ENCODE measurements around the gene CDH26.

The CDH26 gene

GRCh38 chr20:60043435-60043834, 85.2 kb downstream of the CDH26 start:
- no peaks in the 10 kb centered on the region for H3K4me1 ChIP-seq (ENCODE audit: low read length)
- no peaks in the 10 kb centered on the region for H3K79me2 ChIP-seq (ENCODE audit: low read length)
- no peak overlapping the region for H3K4me2 ChIP-seq (ENCODE audit: low read length)
- H2AFZ ChIP-seq (ENCODE audit: low read depth, low read length), result no peak overlapping the region
- no peaks in the 10 kb centered on the region for H3K9me3 ChIP-seq (ENCODE audit: insufficient read depth, low read length)
- peaks cover 5% of the 10 kb centered on the region; the same call in 1 of the 2 replicates for H3K27me3 ChIP-seq (ENCODE audit: low read depth, low read length)
- TF ChIP-seq CTCF (IDR thresholded peaks at IDR 0.05; ENCODE audit: low read depth, low read length), result no peak
- no peak for TF ChIP-seq EZH2phosphoT487 (IDR thresholded peaks at IDR 0.05; ENCODE audit: low read depth)
- no peaks in the 10 kb centered on the region for H3K36me3 ChIP-seq (replicated peaks; ENCODE audit: low read depth, low read length)
- no peaks in the 10 kb centered on the region for H4K20me1 ChIP-seq (ENCODE audit: insufficient read depth, low read length)
- no peak overlapping the region for H3K9ac ChIP-seq (ENCODE audit: low read length)
- H3K4me3 ChIP-seq (ENCODE audit: low read length), result no peak overlapping the region
- H3K27ac ChIP-seq (ENCODE audit: low read length), result no peak overlapping the region

- Histone ChIP-seq H3K9ac (ENCODE audit: low read length) (no peak overlapping the region), H3K4me2 (ENCODE audit: low read length) (no peak overlapping the region), H3K4me1 (ENCODE audit: low read length) (no peaks in the 10 kb centered on the region), H3K27ac (ENCODE audit: low read length) (no peak overlapping the region), H4K20me1 (ENCODE audit: insufficient read depth, low read length) (no peaks in the 10 kb centered on the region), H3K79me2 (ENCODE audit: low read length) (no peaks in the 10 kb centered on the region), H2AFZ (ENCODE audit: low read depth, low read length) (no peak overlapping the region), H3K4me3 (ENCODE audit: low read length) (no peak overlapping the region), H3K36me3 (replicated peaks; ENCODE audit: low read depth, low read length) (no peaks in the 10 kb centered on the region), H3K9me3 (ENCODE audit: insufficient read depth, low read length) (no peaks in the 10 kb centered on the region), H3K27me3 (ENCODE audit: low read depth, low read length) (peaks cover 9% of the 10 kb centered on the region)
- no peak for TF ChIP-seq CTCF (IDR thresholded peaks at IDR 0.05; ENCODE audit: low read depth, low read length)
- TF ChIP-seq EZH2phosphoT487 (IDR thresholded peaks at IDR 0.05; ENCODE audit: low read depth), result no peak
Measured at GRCh38 chr20:60046011-60046413, 87.8 kb downstream of the CDH26 start.

- TF ChIP-seq CTCF (IDR thresholded peaks at IDR 0.05; ENCODE audit: low read depth, low read length), result no peak
- TF ChIP-seq EZH2phosphoT487 (IDR thresholded peaks at IDR 0.05; ENCODE audit: low read depth), result no peak
- H3K79me2 ChIP-seq (ENCODE audit: low read length), result no peaks in the 10 kb centered on the region
- no peak overlapping the region for H3K27ac ChIP-seq (ENCODE audit: low read length)
- no peak overlapping the region for H3K9ac ChIP-seq (ENCODE audit: low read length)
- H3K9me3 ChIP-seq (ENCODE audit: insufficient read depth, low read length), result no peaks in the 10 kb centered on the region
- no peaks in the 10 kb centered on the region for H3K36me3 ChIP-seq (replicated peaks; ENCODE audit: low read depth, low read length)
- H3K4me1 ChIP-seq (ENCODE audit: low read length), result no peaks in the 10 kb centered on the region
- no peak overlapping the region for H2AFZ ChIP-seq (ENCODE audit: low read depth, low read length)
- no peak overlapping the region for H3K4me2 ChIP-seq (ENCODE audit: low read length)
- no peaks in the 10 kb centered on the region for H4K20me1 ChIP-seq (ENCODE audit: insufficient read depth, low read length)
- peaks cover 9% of the 10 kb centered on the region for H3K27me3 ChIP-seq (ENCODE audit: low read depth, low read length)
- no peak overlapping the region for H3K4me3 ChIP-seq (ENCODE audit: low read length)
Measured at GRCh38 chr20:60046436-60046835, 88.2 kb downstream of the CDH26 start.

GRCh38 chr20:60046860-60047259, 88.6 kb downstream of the CDH26 start:
- H2AFZ ChIP-seq (ENCODE audit: low read depth, low read length), result no peak overlapping the region
- H3K27ac ChIP-seq (ENCODE audit: low read length), result no peak overlapping the region
- no peak overlapping the region for H3K9ac ChIP-seq (ENCODE audit: low read length)
- TF ChIP-seq EZH2phosphoT487 (IDR thresholded peaks at IDR 0.05; ENCODE audit: low read depth), result no peak
- H4K20me1 ChIP-seq (ENCODE audit: insufficient read depth, low read length), result no peaks in the 10 kb centered on the region
- H3K4me3 ChIP-seq (ENCODE audit: low read length), result no peak overlapping the region
- peaks cover 13% of the 10 kb centered on the region for H3K27me3 ChIP-seq (ENCODE audit: low read depth, low read length)
- H3K4me1 ChIP-seq (ENCODE audit: low read length), result no peaks in the 10 kb centered on the region
- H3K36me3 ChIP-seq (replicated peaks; ENCODE audit: low read depth, low read length), result no peaks in the 10 kb centered on the region
- no peak overlapping the region for H3K4me2 ChIP-seq (ENCODE audit: low read length)
- no peaks in the 10 kb centered on the region for H3K79me2 ChIP-seq (ENCODE audit: low read length)
- H3K9me3 ChIP-seq (ENCODE audit: insufficient read depth, low read length), result no peaks in the 10 kb centered on the region
